ENCODE results near the gene MCC.

The MCC gene

GRCh38 chr5:113240951-113241726 lies 247.1 kb downstream of the MCC start:
- no peak for DNase-seq

GRCh38 chr5:113240032-113240431 lies 248.2 kb downstream of the MCC start:
- no peak for DNase-seq

- DNase-seq, result no peak
Observed at GRCh38 chr5:113237893-113238292, 250.4 kb downstream of the MCC start.

- no peak for DNase-seq
Observed at GRCh38 chr5:113236536-113237288, 251.5 kb downstream of the MCC start.

- no peak for DNase-seq
Observed at GRCh38 chr5:113235884-113236283, 252.4 kb downstream of the MCC start.

- no peak for DNase-seq
Observed at GRCh38 chr5:113234546-113234945, 253.7 kb downstream of the MCC start.

- no peak for DNase-seq
Observed at GRCh38 chr5:113233606-113234005, 254.6 kb downstream of the MCC start.

GRCh38 chr5:113232667-113233066 lies 255.6 kb downstream of the MCC start:
- DNase-seq, result no peak

- no peak for DNase-seq
Observed at GRCh38 chr5:113232221-113232620, 256.0 kb downstream of the MCC start.

GRCh38 chr5:113231653-113232000 lies 256.6 kb downstream of the MCC start:
- DNase-seq, result no peak

- no peak for DNase-seq
Observed at GRCh38 chr5:113230711-113231652, 257.3 kb downstream of the MCC start.

- DNase-seq, result no peak
Observed at GRCh38 chr5:113227798-113228197, 260.5 kb downstream of the MCC start.

GRCh38 chr5:113226116-113226736 lies 262.0 kb downstream of the MCC start:
- DNase-seq, result no peak

GRCh38 chr5:113225259-113225658 lies 263.0 kb downstream of the MCC start:
- no peak for DNase-seq

- no peak for DNase-seq
Observed at GRCh38 chr5:113224605-113225065, 263.6 kb downstream of the MCC start.

- DNase-seq, result no peak
Observed at GRCh38 chr5:113223831-113224604, 264.2 kb downstream of the MCC start.

- no peak for DNase-seq
Observed at GRCh38 chr5:113223315-113223714, 264.9 kb downstream of the MCC start.

- no peak for DNase-seq
Observed at GRCh38 chr5:113221294-113222176, 266.7 kb downstream of the MCC start.

GRCh38 chr5:113219695-113220094 lies 268.6 kb downstream of the MCC start:
- DNase-seq, result no peak

- DNase-seq, result no peak
Observed at GRCh38 chr5:113218906-113219517, 269.2 kb downstream of the MCC start.

Measured in activated CD4-positive, alpha-beta T cell treated with anti-CD3 and anti-CD28 coated beads for 48 hours (primary cell).